GM19035 (cell line): ENCODE measurements around the gene ATP1B3.
"Not testable (repeated sequence)": the region's sequence is repeated elsewhere in the genome, so short reads cannot be mapped to it uniquely, and the experiment has no call there.

Experiments used
- ATAC-seq: cut with Tn5 transposase; IDR thresholded peaks from one replicate; pipeline ENCODE4 v1.9.1; 2021; ENCODE audit not compliant: unreplicated experiment

The ATP1B3 gene

GRCh38 chr3:141876381-141876890, at the start of gene ATP1B3:
ATP1B3 (plus strand) TSS chr3:141876643; CDS start chr3:141876802, 159 bp downstream.
- peak; percentile 81 for ATAC-seq

DNA sequence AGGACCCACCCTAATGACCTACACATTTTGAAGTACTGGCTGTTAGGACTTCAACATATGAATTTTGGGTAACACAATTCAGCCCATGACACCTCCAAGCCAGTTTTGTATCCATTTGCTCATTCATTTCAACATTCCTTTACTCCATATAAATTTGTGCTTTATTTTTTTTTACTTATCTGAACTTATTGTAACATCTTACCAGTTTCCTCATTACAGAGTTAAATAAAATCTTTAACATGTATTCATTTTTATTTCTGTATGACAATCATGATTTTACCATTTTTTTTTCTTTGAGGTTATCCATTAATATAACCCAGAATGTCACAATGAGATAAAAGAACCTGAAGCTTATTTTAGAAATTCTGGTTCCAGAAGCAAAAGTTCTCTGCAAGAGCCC, 48.0 kb upstream of the ATP1B3 start:
- no peak for ATAC-seq

GRCh38 chr3:141828890-141829289, 47.6 kb upstream of the ATP1B3 start:
- ATAC-seq = no peak

- ATAC-seq = no peak
Observed at GRCh38 chr3:141830508-141830907, 45.9 kb upstream of the ATP1B3 start.

DNA sequence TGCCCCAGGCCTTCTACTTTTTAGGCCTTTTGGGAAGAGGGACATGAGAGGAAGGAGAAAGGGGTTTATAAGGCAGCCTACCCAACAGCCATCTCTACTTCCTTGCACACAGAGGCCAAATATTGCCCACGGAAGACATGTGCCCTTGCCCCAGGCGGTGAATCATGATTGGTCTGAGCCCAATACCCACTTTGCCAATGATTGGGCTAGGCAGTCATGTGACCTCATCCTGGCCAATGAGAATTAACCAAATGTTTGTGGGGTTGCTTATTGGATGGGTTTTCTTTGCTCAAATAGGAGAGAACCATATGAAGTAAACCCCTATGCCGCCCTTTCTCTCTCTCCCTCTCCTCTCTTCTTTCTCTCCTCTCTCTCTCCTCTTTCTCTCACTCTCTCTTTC, 42.2 kb upstream of the ATP1B3 start:
- no peak for ATAC-seq

- ATAC-seq = no peak
Observed at GRCh38 chr3:141835557-141836229, 40.8 kb upstream of the ATP1B3 start.

- no peak for ATAC-seq
Observed at GRCh38 chr3:141839389-141839788, 37.1 kb upstream of the ATP1B3 start.

DNA sequence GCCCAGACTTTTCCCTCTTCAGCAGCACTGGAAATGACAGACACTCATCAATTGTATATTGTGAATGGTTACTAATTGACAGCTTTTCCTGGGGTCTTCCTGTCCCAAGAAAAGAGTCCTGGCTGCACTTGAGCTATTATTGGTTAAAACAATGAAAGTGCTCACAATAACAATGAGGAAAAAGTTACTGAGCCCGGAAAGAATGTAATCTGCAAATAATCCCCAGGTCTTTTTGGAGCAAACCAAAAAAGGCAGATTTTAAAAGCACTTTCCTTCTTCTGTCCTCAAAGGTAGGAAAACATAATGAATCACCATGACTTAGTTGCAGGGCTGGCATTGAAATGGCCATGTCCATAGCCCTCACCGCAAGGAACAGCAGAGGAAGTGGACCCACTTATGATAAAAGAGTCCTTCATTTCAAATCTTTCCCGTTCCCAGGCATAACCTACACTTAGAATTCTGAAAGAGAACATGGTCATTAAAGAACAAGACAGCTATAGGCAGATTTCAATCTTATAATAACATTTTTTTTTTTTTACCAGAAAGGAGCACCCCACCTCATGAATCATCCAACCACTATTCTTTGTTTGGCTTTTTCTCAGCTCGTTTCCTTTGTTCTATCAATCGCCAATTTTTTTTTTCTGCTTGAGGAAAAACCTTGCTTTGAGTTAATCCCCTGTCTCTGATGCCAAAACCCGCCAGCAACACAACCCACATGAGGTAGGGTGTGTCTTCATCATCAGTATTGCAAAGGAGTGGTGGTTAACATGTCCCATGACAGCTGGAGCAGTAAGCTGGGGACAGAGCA, 35.5 kb upstream of the ATP1B3 start:
- ATAC-seq = no peak

DNA sequence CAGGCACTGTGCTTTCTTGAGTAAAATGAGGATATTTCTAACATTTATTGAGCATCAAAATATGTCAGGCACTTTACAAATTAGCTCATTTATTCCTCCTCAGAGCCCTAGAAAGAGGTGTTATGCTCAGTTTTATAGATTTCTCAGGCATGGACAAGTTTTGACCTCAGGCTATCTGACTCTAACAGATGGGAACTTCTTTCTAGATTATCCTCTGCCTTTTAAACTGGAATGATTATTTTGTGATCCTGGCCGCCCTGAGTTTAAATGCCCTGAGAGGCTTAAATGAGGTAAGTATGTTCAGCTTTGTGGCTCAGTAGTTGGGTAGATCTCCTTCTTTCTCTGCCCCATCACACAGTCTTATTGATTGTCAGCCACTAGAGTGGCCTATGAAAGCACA, 32.3 kb upstream of the ATP1B3 start:
- no peak for ATAC-seq

DNA sequence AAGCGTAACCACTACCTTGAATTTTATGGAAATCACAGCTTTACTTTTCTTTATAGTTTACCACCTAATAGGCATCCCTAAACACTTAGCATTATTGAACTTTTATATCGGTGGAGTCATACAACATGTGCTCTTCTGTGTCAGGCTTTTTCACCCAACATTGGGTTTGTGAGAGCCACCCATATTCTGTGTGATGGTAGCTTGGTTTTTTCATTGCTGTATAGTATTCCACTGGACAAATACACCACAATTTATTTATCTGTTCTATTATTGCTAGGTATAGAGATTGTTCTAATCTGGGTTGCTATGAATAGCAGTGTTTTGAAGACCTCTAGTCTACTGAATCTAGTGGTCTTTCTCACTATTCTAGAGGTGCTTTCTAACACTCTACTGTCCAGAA, 31.6 kb upstream of the ATP1B3 start:
- no peak for ATAC-seq

DNA sequence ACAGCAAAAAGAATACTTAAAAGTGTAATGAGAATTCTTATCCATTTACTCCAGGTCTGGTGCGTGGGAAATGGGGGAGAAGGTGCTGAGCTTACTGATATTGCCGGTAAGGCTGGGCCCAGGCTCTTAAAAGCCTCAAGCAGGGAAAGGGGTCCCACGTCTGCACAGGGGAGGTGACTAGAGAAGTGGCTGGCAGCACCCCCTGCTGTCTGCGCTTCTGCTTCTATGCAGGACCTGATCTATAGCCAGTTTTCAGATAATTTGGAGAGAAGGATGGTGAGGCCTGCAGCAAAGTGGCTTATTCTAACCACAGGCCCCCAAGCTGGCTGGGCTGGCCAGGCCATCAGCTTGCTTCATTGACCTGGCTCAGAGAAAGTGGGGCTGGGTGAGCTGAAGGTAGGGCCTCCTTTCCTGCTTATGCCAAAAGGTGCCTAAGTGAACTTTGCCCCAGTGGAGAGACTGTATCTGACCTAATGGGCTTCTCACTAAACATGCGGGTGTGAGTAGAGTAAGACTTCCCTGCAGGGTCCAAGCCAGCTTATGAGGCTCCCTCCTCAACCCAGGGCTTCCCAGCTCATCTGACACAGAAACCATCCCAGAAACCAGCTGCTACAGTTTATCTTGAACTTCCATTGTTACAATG, 30.9 kb upstream of the ATP1B3 start:
- no peak for ATAC-seq

GRCh38 chr3:141846050-141846433, 30.4 kb upstream of the ATP1B3 start:
- ATAC-seq = no peak

DNA sequence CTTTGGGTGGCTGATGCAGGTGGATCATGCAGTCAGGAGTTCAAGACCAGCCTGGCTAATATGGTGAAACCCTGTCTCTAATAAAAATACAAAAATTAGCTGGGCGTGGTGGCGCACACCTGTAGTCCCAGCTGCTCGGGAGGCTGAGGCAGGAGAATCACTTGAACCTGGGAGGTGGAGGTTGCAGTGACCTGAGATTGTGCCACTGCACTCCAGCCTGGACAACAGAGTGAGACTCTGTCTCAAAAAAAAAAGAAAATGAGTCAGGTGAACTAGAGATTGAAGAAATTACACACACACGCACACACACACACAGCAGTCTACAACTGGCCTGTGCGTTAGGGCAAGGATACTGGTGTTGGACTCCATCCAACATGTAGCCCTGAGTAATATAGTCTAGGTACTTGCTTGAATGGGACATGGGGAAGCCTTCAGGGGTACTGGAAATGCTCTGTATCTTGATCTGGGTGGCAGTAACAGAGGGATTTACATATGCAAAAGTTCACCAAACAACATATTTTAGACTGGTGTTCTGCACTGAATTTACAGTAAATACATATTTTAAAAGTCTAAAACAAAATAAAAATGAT, 28.2 kb upstream of the ATP1B3 start:
- ATAC-seq = not testable (repeated sequence)

DNA sequence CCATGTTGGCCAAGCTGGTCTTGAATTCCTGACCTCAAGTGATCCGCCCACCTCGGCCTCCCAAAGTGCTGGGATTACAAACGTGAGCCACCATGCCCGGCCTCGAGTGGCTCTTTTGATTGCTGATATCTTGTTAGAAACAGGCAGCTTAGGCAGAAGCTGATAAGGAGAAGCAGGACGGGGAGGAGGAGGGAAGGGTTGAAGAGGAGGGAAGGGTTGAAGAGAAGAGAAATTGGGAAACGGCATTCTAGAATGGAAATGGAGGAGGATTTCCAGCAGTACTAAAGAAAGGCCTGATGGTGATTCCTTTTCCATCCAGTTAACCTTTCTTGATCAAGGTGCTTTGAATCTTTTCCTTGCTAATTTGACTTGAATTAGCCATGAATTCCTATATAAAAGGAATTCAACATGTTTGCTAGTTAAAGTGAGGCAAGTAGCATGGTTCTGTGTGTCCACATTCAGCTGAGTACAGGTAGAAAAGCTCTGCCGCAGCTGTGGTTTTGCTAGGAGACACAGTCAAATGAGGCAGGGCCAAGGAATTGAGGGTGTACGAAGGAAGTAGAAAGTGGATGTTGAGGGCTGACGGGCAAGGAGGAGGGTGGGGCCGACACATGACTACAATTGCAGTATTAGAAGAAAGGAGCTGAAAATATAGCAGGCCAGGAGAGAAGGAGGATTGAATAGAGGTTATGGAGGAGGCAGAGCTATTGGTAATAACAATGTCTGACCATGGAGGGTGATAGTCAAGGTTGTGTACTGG, 27.2 kb upstream of the ATP1B3 start:
- no peak for ATAC-seq

- ATAC-seq = no peak
Observed at GRCh38 chr3:141851411-141851810, 25.0 kb upstream of the ATP1B3 start.

DNA sequence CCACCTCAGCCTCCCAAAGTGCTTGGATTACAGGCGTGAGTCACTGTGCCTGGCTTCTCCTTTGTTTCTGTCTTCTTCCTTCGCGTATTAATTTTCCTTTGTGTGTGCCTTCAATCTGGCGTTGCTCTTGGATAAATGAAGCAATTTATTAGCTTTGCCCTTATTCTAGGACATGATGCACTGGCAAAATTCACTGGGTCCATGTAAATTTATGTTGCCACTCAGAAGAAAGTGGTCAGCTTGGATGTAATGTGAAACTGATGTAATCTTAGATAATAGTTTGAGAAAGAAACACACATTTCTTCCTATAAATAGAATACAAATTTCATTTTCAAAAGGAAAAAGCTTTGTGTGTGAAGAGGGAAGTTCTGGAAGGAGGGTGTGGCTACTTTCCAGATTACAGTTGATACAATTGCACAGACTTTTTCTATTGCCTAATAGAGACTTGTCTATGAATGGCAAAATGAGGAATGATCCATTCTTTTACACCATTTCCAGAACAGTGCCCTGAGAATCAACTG, 23.3 kb upstream of the ATP1B3 start:
- ATAC-seq = no peak

- no peak for ATAC-seq
Observed at GRCh38 chr3:141853629-141854168, 22.7 kb upstream of the ATP1B3 start.

GRCh38 chr3:141854599-141854998, 21.8 kb upstream of the ATP1B3 start:
- ATAC-seq = no peak

GRCh38 chr3:141858312-141858711, 18.1 kb upstream of the ATP1B3 start:
- ATAC-seq = no peak

- no peak for ATAC-seq
Observed at GRCh38 chr3:141859651-141860050, 16.8 kb upstream of the ATP1B3 start.
